A673 (cell line): Measurements from ENCODE around the gene RXRA.

Experiments
- EZH2 ChIP-seq: fragments of 200-600 bp; sonication (generic); IDR thresholded peaks from 2 replicates; pipeline ENCODE4 v1.6.1; 2017; ENCODE audit warnings: borderline replicate concordance, low read depth, mild to moderate bottlenecking, mixed read lengths, antibody characterized with exemption, low read length; ENCODE audit not compliant: poor library complexity, severe bottlenecking
- TF ChIP-seq, protein P1 (sequence below): fragments of 300-800, 200-600 bp; sonication (generic); conservative IDR thresholded peaks from 2 replicates; pipeline ENCODE4 v1.5.1; 2017; ENCODE audit warnings: low read depth, mild to moderate bottlenecking, antibody characterized with exemption, low read length, moderate library complexity, mixed read lengths

DNA sequence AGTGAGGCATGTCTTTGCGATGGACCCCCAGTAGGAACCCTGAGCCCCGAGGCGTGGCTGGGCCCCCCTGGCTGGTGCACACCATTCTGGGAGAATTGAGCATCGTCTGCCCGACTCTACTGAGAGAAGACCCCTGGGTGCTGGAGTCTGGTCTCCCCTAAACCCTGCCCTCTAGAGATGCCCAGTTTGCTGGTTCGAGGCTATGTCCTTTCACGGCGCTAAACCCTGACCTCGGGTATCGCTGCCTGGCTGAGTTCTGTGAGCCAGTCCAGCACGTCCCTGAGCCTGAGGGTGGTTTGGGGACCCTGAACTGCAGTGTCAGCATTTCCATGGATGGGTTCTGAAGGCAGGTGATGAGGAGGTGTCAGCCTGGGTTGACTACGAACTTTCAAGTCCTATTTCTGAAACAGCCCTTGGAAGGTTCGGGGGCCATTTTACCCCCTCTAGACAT lies 128.8 kb downstream of the RXRA start:
- TF ChIP-seq, protein P1, sequence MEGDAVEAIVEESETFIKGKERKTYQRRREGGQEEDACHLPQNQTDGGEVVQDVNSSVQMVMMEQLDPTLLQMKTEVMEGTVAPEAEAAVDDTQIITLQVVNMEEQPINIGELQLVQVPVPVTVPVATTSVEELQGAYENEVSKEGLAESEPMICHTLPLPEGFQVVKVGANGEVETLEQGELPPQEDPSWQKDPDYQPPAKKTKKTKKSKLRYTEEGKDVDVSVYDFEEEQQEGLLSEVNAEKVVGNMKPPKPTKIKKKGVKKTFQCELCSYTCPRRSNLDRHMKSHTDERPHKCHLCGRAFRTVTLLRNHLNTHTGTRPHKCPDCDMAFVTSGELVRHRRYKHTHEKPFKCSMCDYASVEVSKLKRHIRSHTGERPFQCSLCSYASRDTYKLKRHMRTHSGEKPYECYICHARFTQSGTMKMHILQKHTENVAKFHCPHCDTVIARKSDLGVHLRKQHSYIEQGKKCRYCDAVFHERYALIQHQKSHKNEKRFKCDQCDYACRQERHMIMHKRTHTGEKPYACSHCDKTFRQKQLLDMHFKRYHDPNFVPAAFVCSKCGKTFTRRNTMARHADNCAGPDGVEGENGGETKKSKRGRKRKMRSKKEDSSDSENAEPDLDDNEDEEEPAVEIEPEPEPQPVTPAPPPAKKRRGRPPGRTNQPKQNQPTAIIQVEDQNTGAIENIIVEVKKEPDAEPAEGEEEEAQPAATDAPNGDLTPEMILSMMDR = no peak
- TF ChIP-seq EZH2 = no peak
